Vagina (tissue), 2 donors: ENCODE measurements around the gene VPS4B. TPM values are rescaled to one million over a fixed set of nuclear protein-coding genes. Genes with fewer than 3 reads are reported as not detected.

Experiments
- DNase-seq, 2 donors: peaks; one replicate each; pipeline ENCODE4 v3.0.0-alpha.2; 2017; ENCODE audit errors: extremely low spot score in 2 of 2
- H3K27ac ChIP-seq: fragments of 200-600 bp; sonication (generic); one replicate; pipeline ENCODE4 v1.5.1; 2019
- H3K27me3 ChIP-seq: fragments of 200-600 bp; sonication (generic); one replicate; pipeline ENCODE4 v1.5.1; 2019
- H3K36me3 ChIP-seq, 2 donors: fragments of 200-600 bp; sonication (generic); one replicate each; pipeline ENCODE4 v1.5.1; 2017 to 2019
- H3K4me1 ChIP-seq: fragments of 200-600 bp; sonication (generic); one replicate; pipeline ENCODE4 v1.5.1; 2019
- H3K4me3 ChIP-seq, 2 donors: fragments of 200-600 bp; sonication (generic); 1 replicate in 1 of 2; 2 replicates in 1 of 2; pipeline ENCODE4 v1.5.1; 2016 to 2019
- H3K9me3 ChIP-seq: fragments of 200-600 bp; sonication (generic); one replicate; pipeline ENCODE4 v1.5.1; 2019
- CTCF ChIP-seq, 3 experiments: fragments of 450-650 bp in 2 of 3; fragments of 200-600 bp in 1 of 3; sonication (generic) in 1 of 3; IDR thresholded peaks; one replicate each; pipeline ENCODE4 v1.5.1; 2017 to 2019; ENCODE audit warnings: antibody characterized with exemption in 3 of 3, mild to moderate bottlenecking in 2 of 3, moderate library complexity in 2 of 3
- POLR2A ChIP-seq, 2 donors: fragments of 450-650 bp; IDR thresholded peaks; one replicate each; pipeline ENCODE4 v1.6.1; 2017; ENCODE audit warnings: antibody characterized with exemption in 2 of 2, mild to moderate bottlenecking in 2 of 2, moderate library complexity in 2 of 2
- POLR2AphosphoS5 ChIP-seq, 2 donors: sonication (generic); formaldehyde crosslinking; IDR thresholded peaks; one replicate each; pipeline ENCODE4 v1.9.0; 2017; ENCODE audit warnings: antibody characterized with exemption in 2 of 2, mild to moderate bottlenecking in 2 of 2, low read depth in 1 of 2; ENCODE audit not compliant: insufficient read depth in 1 of 2
- intact Hi-C: fragments of 100-400 bp; cut with DNase I; formaldehyde crosslinking; loops from one replicate; pipeline ENCODE4 v1.15.1; 2023
- total RNA-seq: library from RNA; depleted of rRNA; stranded (reverse); fragments of >200 nt; gene quantifications from one replicate; pipeline ENCODE4 v1.2.3, GENCODE V29; 2016

VPS4B gene
- total RNA-seq, 1 donor from 2014 or later = 30.7 TPM

- H3K9me3 ChIP-seq = no peaks in the 10 kb centered on the region
- DNase-seq = no peak
- peak overlapping the region; percentile 90 to 91 for H3K4me3 ChIP-seq
- no peaks in the 10 kb centered on the region for H3K27me3 ChIP-seq
- H3K36me3 ChIP-seq = peaks cover 0 to 7% of the 10 kb centered on the region in 2 donors
- intact Hi-C loops = no loop called here
- no peak for TF ChIP-seq POLR2AphosphoS5 (IDR thresholded peaks at IDR 0.05; ENCODE audit: insufficient read depth in 1 of 2, low read depth in 1 of 2)
- no peak for TF ChIP-seq POLR2A (IDR thresholded peaks at IDR 0.05)
- no peak for TF ChIP-seq CTCF (IDR thresholded peaks at IDR 0.05)
- peak overlapping the region; percentile 98 for H3K27ac ChIP-seq
- H3K4me1 ChIP-seq = peaks cover 38% of the 10 kb centered on the region
These were observed 762 bp downstream of the VPS4B start for GRCh38 chr18:63421514-63421913.

- TF ChIP-seq CTCF (IDR thresholded peaks at IDR 0.05) (no peak), POLR2A (IDR thresholded peaks at IDR 0.05) (no peak), POLR2AphosphoS5 (IDR thresholded peaks at IDR 0.05; ENCODE audit: insufficient read depth in 1 of 2, low read depth in 1 of 2) (no peak)
- DNase-seq = no peak
- Histone ChIP-seq H3K27me3 (no peaks in the 10 kb centered on the region), H3K27ac (no peak overlapping the region), H3K4me1 (peaks cover 5% of the 10 kb centered on the region), H3K4me3 (no peak overlapping the region), H3K9me3 (no peaks in the 10 kb centered on the region), H3K36me3 (peaks cover 0 to 48% of the 10 kb centered on the region in 2 donors)
- intact Hi-C loops = no loop called here
These were observed 9.3 kb downstream of the VPS4B start for GRCh38 chr18:63412953-63413352.

GRCh38 chr18:63410792-63411191 lies 11.5 kb downstream of the VPS4B start:
- no peaks in the 10 kb centered on the region for H3K9me3 ChIP-seq
- peaks cover 4% of the 10 kb centered on the region for H3K4me1 ChIP-seq
- no peak overlapping the region for H3K27ac ChIP-seq
- H3K4me3 ChIP-seq = no peak overlapping the region
- no peak for DNase-seq
- peaks cover 0 to 37% of the 10 kb centered on the region in 2 donors for H3K36me3 ChIP-seq
- H3K27me3 ChIP-seq = no peaks in the 10 kb centered on the region
- peak in 1 of 2 donors; percentile 29 for TF ChIP-seq POLR2AphosphoS5 (IDR thresholded peaks at IDR 0.05; ENCODE audit: insufficient read depth in 1 of 2, low read depth in 1 of 2)
- TF ChIP-seq POLR2A (IDR thresholded peaks at IDR 0.05) = no peak
- no peak for TF ChIP-seq CTCF (IDR thresholded peaks at IDR 0.05)
- intact Hi-C loops = no loop called here

GRCh38 chr18:63409301-63409700 lies 13.0 kb downstream of the VPS4B start:
- H3K36me3 ChIP-seq = peaks cover 0 to 23% of the 10 kb centered on the region in 2 donors
- TF ChIP-seq CTCF (IDR thresholded peaks at IDR 0.05) (no peak), POLR2A (IDR thresholded peaks at IDR 0.05) (no peak), POLR2AphosphoS5 (IDR thresholded peaks at IDR 0.05; ENCODE audit: insufficient read depth in 1 of 2, low read depth in 1 of 2) (no peak)

GRCh38 chr18:63407734-63408133 lies 14.5 kb downstream of the VPS4B start:
- Histone ChIP-seq H3K36me3 (peaks cover 0 to 36% of the 10 kb centered on the region in 2 donors), H3K4me1 (peaks cover 5% of the 10 kb centered on the region), H3K4me3 (no peak overlapping the region), H3K27me3 (no peaks in the 10 kb centered on the region), H3K9me3 (no peaks in the 10 kb centered on the region), H3K27ac (no peak overlapping the region)
- DNase-seq = no peak
- no peak for TF ChIP-seq POLR2A (IDR thresholded peaks at IDR 0.05)
- no peak for TF ChIP-seq CTCF (IDR thresholded peaks at IDR 0.05)
- no peak for TF ChIP-seq POLR2AphosphoS5 (IDR thresholded peaks at IDR 0.05; ENCODE audit: insufficient read depth in 1 of 2, low read depth in 1 of 2)
- intact Hi-C loops = no loop called here

More at GRCh38 chr18:63409301-63409700, 13.0 kb downstream of the VPS4B start:
- no peak for DNase-seq
- no peaks in the 10 kb centered on the region for H3K27me3 ChIP-seq
- H3K4me1 ChIP-seq = peaks cover 5% of the 10 kb centered on the region
- intact Hi-C loops = no loop called here
- H3K9me3 ChIP-seq = no peaks in the 10 kb centered on the region
- H3K4me3 ChIP-seq = no peak overlapping the region
- H3K27ac ChIP-seq = no peak overlapping the region
